K562 (cell line): Measurements from ENCODE around the gene CCSER2.

Experiments
- ATF3 ChIP-seq, 2 experiments: fragments of 450-650 bp in 1 of 2; sonication (generic) in 1 of 2; formaldehyde crosslinking in 1 of 2; IDR thresholded peaks in 1 of 2; conservative IDR thresholded peaks in 1 of 2; 2 replicates each; pipeline versions ENCODE4 v1.6.1 to v1.8.1; 2016 to 2023; ENCODE audit warnings: mild to moderate bottlenecking in 2 of 2, moderate library complexity in 2 of 2, inconsistent platforms in 1 of 2, missing genetic modification reagents in 1 of 2
- CTCF ChIP-seq, 3 experiments: IDR thresholded peaks in 2 of 3; conservative IDR thresholded peaks in 1 of 3; 2 replicates each; pipeline ENCODE4 v1.5.1; 2011 to 2012; ENCODE audit warnings: low read length in 3 of 3, mild to moderate bottlenecking in 3 of 3, control low read depth in 2 of 3, improper control_type of control experiment in 1 of 3, inconsistent platforms in 1 of 3, low read depth in 1 of 3, mixed read lengths in 1 of 3, moderate library complexity in 1 of 3; ENCODE audit not compliant: insufficient read depth in 2 of 3
- E2F6 ChIP-seq, 2 experiments: IDR thresholded peaks; 2 replicates each; pipeline ENCODE4 v1.6.1; 2011; ENCODE audit warnings: borderline replicate concordance in 1 of 2, control low read depth in 1 of 2, low read depth in 1 of 2, low read length in 1 of 2, mild to moderate bottlenecking in 1 of 2, mixed read lengths in 1 of 2, moderate library complexity in 1 of 2; ENCODE audit not compliant: insufficient read depth in 1 of 2, insufficient read length in 1 of 2, poor library complexity in 1 of 2, severe bottlenecking in 1 of 2; ENCODE audit errors: extremely low read depth in 1 of 2
- ELF4 ChIP-seq: fragments of 450-650 bp; formaldehyde crosslinking; IDR thresholded peaks from 2 replicates; pipeline ENCODE4 v1.4.0; 2022; ENCODE audit warnings: missing genetic modification characterization
- EZH2 ChIP-seq: IDR thresholded peaks from 2 replicates; pipeline ENCODE4 v1.6.1; 2012; ENCODE audit warnings: low read depth, mild to moderate bottlenecking, inconsistent platforms, low read length, borderline replicate concordance
- HDAC1 ChIP-seq, 2 experiments: fragments of 450-650 bp; IDR thresholded peaks; 2 replicates each; pipeline ENCODE4 v1.6.1; 2016 to 2017; ENCODE audit warnings: inconsistent platforms in 1 of 2, mild to moderate bottlenecking in 1 of 2, moderate library complexity in 1 of 2
- HMGXB4 ChIP-seq: sonication (generic); formaldehyde crosslinking; IDR thresholded peaks from 2 replicates; pipeline ENCODE4 v1.8.1; 2023; ENCODE audit warnings: mild to moderate bottlenecking, missing genetic modification reagents
- IRF1 ChIP-seq: sonication (generic); formaldehyde crosslinking; IDR thresholded peaks from 2 replicates; pipeline ENCODE4 v1.8.0; 2022; ENCODE audit warnings: missing genetic modification reagents, mild to moderate bottlenecking, borderline replicate concordance
- MIER1 ChIP-seq: fragments of 450-650 bp; IDR thresholded peaks from 2 replicates; pipeline ENCODE4 v1.6.1; 2016; ENCODE audit warnings: antibody characterized with exemption, mild to moderate bottlenecking, low read depth
- MXD1 ChIP-seq: fragments of 250-450 bp; sonication (Bioruptor Pico); IDR thresholded peaks from 2 replicates; pipeline ENCODE4 v1.8.0; 2021; ENCODE audit warnings: borderline replicate concordance, mild to moderate bottlenecking, moderate library complexity; ENCODE audit not compliant: poor library complexity, severe bottlenecking
- NFRKB ChIP-seq: fragments of 450-650 bp; IDR thresholded peaks from 2 replicates; pipeline ENCODE4 v1.6.1; 2016; ENCODE audit warnings: low read depth
- TOE1 ChIP-seq, 2 experiments: fragments of 450-650 bp in 1 of 2; sonication (generic) in 1 of 2; formaldehyde crosslinking in 1 of 2; IDR thresholded peaks; 2 replicates each; pipeline versions ENCODE4 v1.7.1 to v1.8.0; 2016 to 2022; ENCODE audit warnings: borderline replicate concordance in 2 of 2, mild to moderate bottlenecking in 2 of 2, antibody characterized with exemption in 1 of 2, inconsistent platforms in 1 of 2, low read depth in 1 of 2, missing genetic modification reagents in 1 of 2, moderate library complexity in 1 of 2
- ZBTB33 ChIP-seq: sonication (generic); formaldehyde crosslinking; IDR thresholded peaks from 2 replicates; pipeline ENCODE4 v1.8.1; 2023; ENCODE audit warnings: mild to moderate bottlenecking, missing genetic modification reagents
- ZFPM2 ChIP-seq: fragments of 250-450 bp; sonication (Bioruptor Pico); IDR thresholded peaks from 2 replicates; pipeline ENCODE4 v1.5.1; 2022; ENCODE audit warnings: mild to moderate bottlenecking

- TF ChIP-seq MIER1 = no peak
- TF ChIP-seq MXD1 (CRISPR knock-in tag) = no peak
- TF ChIP-seq E2F6 (IDR thresholded peaks at IDR 0.05; ENCODE audit: borderline replicate concordance in 1 of 2, extremely low read depth in 1 of 2, insufficient read depth in 1 of 2, insufficient read length in 1 of 2, low read depth in 1 of 2, low read length in 1 of 2, poor library complexity in 1 of 2, severe bottlenecking in 1 of 2) = no peak
- TF ChIP-seq ATF3 (IDR thresholded peaks at IDR 0.05) = no peak
- TF ChIP-seq ATF3 (CRISPR knock-in tag; conservative IDR thresholded peaks at IDR 0.05) = no peak
- TF ChIP-seq ZFPM2 (CRISPR knock-in tag) = no peak
- no peak for TF ChIP-seq HMGXB4 (CRISPR knock-in tag)
- no peak for TF ChIP-seq HDAC1 (IDR thresholded peaks at IDR 0.05)
- TF ChIP-seq TOE1 (IDR thresholded peaks at IDR 0.05; ENCODE audit: borderline replicate concordance) = no peak
- no peak for TF ChIP-seq TOE1 (CRISPR knock-in tag; IDR thresholded peaks at IDR 0.05; ENCODE audit: borderline replicate concordance, low read depth)
- TF ChIP-seq CTCF (IDR thresholded peaks at IDR 0.05 in 2 of 3, conservative IDR thresholded peaks at IDR 0.05 in 1 of 3; ENCODE audit: insufficient read depth in 2 of 3, low read depth in 1 of 3, low read length in 3 of 3) = no peak
- no peak for TF ChIP-seq ZBTB33 (CRISPR knock-in tag)
- no peak for TF ChIP-seq ELF4 (CRISPR knock-in tag)
- no peak for TF ChIP-seq EZH2
- TF ChIP-seq NFRKB = no peak
- TF ChIP-seq IRF1 = no peak
These were observed 35.9 kb upstream of the CCSER2 start for GRCh38 chr10:84292502-84292901.
